COLO668 (cell line): Measurements from ENCODE around the gene TDRD15.
"Not testable (repeated sequence)": the region's sequence is repeated elsewhere in the genome, so short reads cannot be mapped to it uniquely, and the experiment has no call there.

Experiments used
- DNase-seq: peaks from one replicate; lab custom pipeline; 2025; ENCODE audit not compliant: unreplicated experiment; lab: John Stamatoyannopoulos, UW

The TDRD15 gene

GRCh38 chr2:21123473-21124393 lies at the start of gene TDRD15:
TSS of gene TDRD15 (plus strand) at chr2:21123968. CDS start at chr2:21137468, 13,500 bp downstream.
- DNase-seq: no peak

DNA sequence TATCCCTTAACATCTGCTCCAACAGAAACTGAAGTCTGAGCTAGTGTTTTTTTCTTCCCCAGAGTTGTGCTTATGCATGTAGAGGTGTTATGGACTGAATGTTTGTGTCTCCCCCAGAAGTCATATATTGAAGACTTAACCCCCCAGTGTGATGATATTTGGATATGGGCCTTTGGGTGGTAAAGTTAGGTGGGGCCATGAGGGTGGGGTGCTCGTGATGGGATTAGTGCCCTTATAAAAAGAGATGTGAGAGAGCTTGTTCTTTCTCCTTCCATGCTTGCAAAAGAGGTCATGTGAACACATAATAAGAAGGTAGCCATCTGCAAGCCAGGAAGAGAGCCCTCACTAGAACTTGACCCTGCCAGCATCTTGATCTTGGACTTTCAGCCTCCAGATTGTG lies 45.5 kb upstream of the TDRD15 start:
- no peak for DNase-seq

DNA sequence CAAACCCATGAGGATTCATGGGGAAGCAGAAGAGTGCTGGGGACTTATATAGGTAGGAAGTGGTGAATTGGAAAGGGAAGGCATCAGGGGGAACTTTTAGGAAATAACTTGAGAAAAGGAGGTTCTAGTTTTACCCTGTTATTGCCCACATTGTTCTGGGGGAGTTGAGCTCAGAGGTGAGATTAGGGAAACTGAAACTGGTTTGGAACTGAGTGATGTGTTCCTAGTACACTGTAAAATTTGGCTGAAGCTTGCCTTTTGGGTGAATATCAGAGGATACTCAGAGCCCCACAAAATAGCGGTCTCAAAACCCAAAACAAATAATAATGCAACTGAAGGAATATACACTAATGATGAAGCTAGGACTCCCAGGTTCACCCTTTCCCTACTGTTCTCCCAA lies 40.3 kb upstream of the TDRD15 start:
- no peak for DNase-seq

DNA sequence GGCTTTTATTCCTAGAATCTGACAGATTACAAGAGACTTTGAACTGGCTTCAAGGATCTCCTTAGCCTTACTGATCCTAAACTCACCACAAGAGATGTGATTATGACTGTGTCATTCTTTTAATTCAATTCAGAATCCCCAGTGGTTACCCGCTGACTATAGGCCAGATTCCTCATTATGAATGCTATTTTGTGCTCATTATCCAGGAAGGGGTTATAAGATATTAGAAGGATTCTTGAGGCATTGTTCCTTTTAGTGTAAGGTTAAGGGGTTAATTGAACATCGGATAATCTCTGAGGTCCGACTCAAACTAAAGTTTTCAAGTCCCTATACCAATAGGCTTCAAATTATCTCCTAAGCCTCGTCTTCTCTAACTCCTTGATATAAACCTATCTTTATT lies 39.4 kb upstream of the TDRD15 start:
- no peak for DNase-seq

GRCh38 chr2:21092308-21092869 lies 31.4 kb upstream of the TDRD15 start:
- DNase-seq: no peak

- DNase-seq: no peak
These were observed 28.6 kb upstream of the TDRD15 start for GRCh38 chr2:21095178-21095577.

DNA sequence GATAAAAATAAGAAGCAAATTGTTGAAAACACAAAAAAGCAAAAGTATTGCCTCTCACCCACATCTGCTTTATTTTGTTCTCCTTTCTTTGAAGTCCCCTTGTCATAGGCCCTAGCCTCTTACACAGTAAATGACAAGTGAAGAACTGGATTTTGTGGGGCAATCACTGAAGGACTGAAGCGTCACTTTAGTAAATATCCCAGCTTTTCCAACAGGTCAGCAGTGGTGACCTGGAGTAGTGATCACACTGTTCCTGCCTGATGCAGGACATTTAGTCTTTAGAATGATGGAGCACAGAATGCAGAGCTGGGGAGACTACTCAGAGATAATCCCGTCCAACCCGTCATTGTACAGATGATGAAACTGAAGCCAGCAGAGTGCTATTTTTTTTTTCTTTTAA lies 28.1 kb upstream of the TDRD15 start:
- no peak for DNase-seq

- no peak for DNase-seq
These were observed 27.3 kb upstream of the TDRD15 start for GRCh38 chr2:21096458-21096857.

DNA sequence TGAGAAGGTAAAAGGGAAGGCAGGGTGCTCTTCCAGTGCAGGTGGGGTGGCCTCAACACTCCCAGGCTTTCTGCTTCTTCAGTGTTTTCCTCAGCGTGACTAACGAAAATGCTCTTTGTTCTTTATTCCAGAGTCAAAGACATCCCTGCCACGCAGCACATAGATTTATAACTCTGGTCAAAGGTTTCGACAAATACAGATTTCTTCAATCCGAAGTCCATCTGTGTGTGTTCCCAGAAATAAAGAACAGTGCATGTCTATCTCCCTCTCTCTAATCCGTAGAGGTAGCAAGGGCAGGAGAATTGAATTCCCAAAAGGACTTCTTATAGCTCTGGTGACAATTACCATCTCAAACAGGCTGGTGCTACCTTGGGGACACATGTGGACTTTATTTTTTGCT lies 26.4 kb upstream of the TDRD15 start:
- no peak for DNase-seq

GRCh38 chr2:21098294-21098693 lies 25.5 kb upstream of the TDRD15 start:
- DNase-seq: no peak

DNA sequence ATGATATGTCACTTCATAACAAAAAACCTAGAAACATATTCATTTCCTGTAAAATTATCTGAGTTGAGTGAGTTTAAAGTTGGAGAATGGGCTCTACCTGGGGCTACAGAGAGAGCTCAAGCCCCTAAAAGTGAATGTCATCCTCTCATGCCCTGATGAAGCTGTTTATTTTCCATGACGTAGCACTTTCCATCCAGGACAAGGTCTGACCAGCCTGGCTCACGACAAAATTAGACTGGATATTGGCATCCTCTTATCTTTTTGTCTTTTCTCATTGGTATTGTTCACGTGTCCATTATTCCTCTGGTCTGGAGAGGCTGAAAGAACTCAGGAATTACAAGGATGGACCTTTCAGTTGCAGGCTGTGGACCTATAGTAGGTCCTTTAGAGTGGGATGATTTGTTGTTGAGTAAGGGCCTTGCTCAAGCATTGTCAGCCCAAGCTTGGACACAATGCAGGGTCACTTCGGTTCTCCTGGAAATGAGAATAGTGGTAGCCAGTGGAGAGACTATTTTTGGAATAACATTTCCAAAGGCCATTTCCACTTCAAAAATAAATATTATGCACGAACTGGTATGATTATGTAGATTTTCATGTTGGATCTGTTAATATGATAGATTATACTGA lies 24.4 kb upstream of the TDRD15 start:
- no peak for DNase-seq

DNA sequence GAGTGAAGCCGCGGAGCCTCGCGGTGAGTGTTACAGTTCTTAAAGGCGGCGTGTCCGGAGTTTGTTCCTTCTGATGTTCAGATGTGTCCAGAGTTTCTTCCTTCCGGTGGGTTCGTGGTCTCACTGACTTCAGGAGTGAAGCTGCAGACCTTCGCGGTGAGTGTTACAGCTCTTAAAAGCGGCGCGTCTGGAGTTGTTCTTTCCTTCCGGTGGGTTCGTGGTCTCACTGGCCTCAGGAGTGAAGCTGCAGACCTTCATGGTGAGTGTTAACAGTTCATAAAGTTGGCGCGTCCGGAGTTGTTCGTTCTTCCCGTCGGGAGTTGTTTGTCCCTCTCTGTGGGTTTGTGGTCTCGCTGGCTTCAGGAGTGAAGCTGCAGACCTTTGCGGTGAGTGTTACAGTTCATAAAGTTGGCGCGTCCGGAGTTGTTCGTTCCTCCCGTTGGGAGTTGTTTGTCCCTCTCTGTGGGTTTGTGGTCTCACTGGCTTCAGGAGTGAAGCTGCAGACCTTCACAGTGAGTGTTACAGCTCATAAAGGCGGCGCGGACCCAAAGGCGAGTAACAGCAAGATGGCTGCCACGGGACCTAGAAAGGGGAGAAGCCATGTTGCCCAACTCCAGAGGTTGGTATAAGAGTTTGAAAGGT lies 22.1 kb upstream of the TDRD15 start:
- DNase-seq: not testable (repeated sequence)

DNA sequence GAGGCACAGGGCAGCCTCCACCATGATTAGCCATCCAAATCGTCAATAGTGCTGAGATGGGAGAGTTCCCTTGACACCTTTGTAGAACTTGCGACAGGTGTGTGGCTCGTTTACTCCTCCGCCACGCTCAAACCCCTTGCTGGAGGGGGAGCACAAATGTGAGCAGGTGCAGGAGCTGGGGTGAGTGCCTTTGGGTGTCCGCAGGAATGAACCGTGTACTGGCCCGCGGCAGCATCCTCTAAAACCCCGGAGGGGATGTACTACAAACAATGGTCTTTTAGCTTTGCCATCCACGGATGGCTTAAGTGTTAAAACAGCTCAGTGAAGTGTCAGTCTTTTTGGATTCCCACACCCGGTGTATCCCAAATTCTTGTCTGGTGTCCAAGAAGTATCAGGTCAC lies 21.4 kb upstream of the TDRD15 start:
- peak; percentile 64 for DNase-seq

DNA sequence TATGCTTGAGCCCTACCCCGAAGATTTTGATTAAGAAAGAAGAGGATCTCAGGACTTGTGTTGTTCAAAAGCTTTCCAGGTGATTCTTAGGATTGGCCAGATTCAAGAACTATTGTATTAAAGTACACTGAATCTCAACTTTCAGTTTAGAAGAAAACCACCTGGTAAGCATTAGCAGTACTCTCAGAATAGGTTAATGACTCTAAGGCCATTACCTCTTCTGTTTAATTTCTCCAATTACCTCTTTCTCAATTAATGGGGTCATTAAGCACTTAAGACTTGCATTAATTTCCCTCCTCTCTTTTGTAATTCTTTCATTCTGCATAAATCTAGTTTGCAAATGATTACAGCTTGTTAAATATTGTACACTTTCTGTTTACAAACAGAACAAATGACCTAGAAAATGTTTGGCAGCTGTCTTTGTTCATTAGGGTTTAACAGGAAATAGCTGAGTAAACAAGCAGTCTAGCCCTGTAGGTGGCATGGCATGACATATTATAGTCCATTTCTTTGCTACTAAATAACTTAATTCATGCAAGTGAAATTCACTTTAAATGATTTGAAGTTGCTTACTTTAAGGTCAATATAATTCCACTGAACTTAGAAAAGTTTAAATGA lies 20.4 kb upstream of the TDRD15 start:
- DNase-seq: no peak

- no peak for DNase-seq
These were observed 19.6 kb upstream of the TDRD15 start for GRCh38 chr2:21104030-21104660.

DNA sequence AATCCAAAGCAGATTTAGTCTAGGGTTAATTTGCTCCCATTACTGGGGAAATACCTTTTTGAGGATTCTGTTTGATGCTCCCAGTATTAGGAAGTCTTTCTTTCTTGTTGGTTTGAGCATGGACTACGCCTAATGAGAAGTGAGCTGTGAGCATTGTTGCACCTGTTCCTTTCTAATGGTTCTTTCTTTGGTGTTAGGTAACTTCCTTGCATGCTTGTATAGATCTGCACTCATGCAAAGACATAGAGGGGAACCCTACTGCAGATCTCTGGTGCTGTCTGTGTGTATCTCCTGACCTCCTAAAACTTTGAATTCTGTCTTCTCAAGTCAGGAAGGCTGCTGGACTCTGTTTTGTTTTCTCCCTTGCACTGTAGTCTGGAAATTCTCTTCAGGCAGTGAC lies 12.8 kb upstream of the TDRD15 start:
- DNase-seq: no peak

DNA sequence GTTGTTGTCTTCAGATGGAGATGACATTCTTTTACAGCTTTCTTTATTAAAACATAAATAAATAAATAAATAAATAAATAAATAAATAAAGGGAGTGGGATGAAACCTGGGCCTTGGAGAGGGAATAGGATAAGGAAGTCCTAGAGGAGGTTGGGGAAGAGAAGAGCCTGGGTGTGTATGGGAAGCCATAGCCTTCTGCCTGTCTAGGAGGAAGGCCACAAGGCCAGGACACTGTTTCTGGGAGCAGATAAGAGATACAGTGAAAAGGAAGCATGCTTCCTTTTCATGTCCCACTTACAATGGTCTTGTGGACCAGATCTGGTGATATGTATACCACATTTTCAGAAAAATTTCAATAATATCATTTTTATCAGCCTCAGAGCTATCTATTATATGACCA lies 6.1 kb upstream of the TDRD15 start:
- no peak for DNase-seq

- peak; percentile 33 for DNase-seq
These were observed 5.4 kb upstream of the TDRD15 start for GRCh38 chr2:21118302-21118920.

- DNase-seq: no peak
These were observed 8.1 kb downstream of the TDRD15 start for GRCh38 chr2:21131861-21132260.

DNA sequence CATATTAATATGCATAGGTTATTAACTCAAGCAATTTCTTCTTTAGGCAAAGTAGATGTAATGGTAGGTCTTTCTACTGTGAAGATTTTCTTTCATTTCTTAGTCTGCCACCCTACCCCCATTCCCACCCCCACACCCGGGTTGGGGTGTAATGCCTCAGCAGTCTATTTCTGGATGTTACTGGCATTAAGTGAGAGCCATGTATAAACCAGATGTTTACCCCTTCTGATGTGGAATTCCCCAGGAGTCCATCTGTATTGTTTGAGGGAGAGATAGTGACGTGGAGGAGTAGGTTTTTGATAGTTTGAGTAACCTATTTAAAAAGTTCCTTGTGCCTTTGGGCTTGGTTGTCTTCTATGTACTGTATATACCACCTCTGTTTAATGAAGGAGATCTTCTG lies 11.8 kb downstream of the TDRD15 start:
- DNase-seq: no peak
